ENCODE data around the gene NEURL1B.

The NEURL1B gene

DNA sequence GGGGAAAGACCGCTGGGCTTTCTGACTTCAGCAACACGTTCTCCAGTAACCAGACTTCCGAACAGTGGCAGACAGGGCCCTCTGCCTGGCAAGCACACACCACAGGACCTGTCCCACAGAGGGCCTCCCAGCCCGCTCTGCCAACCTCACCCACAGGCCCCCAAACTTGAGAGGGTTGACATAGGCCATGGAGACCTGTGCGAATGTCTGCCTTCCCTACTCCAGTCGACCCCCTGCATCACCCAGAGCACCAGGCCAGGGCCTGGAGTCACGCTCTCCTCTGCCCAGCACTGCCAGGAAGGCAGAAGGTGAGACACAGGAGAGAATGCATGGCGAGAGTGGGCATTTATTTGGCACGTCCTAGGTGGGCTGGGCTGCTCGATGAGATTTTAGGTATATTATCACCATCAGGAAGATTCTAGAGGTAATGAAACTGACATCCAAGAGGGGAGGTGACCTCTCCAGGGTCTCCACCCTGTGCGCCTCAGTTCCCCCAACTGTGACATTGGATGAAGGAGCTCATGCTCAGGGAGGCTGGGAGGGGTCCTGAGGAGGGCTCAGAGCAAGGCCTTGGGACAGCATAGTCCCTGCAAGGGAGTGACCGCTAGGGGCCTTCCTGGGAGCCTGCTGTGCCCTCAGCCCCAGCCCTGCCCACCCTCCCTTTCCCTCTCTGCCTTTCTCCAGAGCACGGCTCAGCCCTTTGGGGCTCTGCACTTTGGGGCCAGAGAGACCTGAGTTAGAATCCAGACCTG lies 75.0 kb downstream of the NEURL1B start:
- DNase-seq (ENCODE audit: low read depth) = no peak

DNA sequence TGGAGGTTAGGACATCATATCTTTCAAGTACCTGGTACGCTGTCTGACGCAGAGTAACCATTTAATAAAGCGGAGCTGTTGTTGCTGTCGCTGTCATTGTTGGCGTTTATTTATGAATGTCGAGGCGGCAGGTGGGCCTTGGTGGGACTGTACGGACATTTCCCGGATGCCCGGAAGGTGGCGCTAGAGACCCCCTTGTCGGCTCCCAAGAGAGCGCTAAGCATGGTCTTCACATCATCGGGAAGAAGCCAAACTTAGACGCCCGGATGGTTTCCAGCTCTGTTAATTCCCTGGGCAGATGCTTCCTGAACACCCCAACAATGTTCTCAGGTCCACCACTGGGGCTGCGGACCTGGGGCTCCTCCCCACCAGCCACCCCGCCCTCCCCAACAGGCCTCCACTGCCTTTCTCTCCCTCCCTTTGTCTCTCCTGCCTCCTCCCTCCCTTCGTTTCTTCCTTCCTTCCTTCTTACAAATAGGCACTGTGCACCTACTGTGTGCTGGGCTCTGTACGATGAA lies 75.8 kb downstream of the NEURL1B start:
- no peak for DNase-seq (ENCODE audit: low read depth)

DNA sequence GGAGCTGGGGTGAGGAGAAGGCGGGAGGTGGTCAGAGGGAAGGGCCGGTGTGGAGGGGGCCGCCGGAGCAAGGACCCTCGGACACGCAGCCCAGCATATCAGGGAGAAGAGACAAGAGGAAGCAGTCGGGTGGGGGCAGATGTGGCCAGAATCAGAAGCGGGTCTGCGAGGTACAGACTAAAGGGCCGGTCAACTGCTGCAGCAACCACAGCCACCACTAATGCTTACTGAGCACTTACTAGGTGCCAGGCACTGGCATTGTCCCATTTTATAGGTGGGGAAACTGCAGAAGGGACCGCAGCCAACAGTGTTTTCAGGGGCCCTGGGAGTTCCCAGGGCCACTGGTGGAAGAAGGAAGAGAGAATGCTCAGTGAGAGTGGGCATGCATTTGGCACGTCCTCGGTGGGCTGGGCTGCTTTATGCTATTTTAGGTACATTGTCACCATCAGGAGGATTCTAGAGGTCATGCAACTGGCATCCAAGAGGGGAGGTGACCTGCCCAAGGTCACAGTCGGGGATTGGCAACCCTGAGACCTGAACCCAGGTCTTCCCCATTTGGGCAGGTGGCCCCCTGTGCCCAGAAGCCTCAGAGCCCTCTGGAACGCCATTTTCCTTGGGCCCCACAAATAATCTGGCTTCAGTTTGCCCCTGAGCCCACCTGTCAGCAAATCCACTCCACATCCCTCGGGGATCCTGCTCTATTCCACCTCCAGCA lies 76.6 kb downstream of the NEURL1B start:
- no peak for DNase-seq (ENCODE audit: low read depth)

DNA sequence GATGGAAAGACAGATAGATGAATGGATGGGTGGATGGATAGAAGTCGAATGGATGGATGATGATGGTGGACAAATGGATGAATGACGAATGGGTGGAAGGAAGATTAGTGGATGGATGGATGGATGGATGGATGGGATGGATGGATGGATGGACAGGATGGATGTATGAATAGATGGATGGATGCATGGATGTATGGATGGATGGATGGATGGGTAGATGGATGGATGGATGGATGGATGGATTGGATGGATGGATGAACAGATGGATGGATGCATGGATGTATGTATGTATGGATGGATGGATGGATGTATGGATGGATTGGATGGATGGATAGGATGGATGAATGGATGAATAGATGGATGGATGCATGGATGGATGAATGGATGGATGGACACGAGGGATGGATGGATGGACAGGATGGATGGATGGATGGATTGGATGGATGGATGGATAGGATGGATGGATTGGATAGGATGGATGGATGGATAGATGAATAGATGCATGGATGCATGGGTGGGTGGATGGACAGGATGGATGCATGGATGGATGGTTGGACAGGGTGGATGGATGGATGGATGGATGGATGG lies 77.6 kb downstream of the NEURL1B start:
- no peak for DNase-seq (ENCODE audit: low read depth)

DNA sequence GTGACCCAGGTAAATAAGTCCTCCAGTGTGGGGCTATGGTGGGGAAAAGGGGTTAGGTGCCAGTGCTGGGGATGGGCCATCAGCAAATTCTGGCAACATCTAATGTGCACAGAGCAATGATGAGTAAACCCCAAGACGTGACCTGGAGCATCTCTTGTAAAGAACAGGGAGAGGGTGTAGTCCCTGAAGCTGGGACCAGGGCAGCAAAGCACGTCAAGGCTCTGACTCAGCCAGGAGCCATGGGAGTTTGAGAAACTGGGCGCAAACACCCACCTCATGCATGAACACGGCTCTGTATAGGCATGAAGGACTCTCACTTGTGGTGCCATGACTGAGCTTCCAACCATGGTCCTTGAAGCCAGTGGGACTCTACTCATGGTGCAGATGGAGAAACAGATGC lies 78.1 kb downstream of the NEURL1B start:
- DNase-seq (ENCODE audit: low read depth) = no peak

DNA sequence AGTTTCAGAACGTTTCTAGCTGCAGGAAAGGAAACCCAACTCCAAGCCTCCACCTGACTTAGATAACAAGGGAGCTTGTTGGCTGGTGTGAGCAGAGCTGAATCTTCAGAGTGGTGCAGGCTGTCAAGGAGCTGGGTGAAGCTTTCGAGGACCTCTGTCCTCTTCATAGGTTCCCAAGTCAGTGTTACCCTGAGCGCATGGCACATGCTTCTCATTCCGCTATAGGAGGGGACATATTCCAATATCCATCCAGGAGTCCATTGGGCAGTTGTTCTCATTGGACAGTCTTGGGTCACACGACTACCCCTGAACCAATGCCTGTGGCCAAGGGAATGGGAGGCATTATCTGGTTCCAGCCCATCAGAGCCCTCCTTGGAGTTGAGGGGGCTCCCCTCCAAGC lies 79.6 kb downstream of the NEURL1B start:
- DNase-seq (ENCODE audit: low read depth) = no peak

DNA sequence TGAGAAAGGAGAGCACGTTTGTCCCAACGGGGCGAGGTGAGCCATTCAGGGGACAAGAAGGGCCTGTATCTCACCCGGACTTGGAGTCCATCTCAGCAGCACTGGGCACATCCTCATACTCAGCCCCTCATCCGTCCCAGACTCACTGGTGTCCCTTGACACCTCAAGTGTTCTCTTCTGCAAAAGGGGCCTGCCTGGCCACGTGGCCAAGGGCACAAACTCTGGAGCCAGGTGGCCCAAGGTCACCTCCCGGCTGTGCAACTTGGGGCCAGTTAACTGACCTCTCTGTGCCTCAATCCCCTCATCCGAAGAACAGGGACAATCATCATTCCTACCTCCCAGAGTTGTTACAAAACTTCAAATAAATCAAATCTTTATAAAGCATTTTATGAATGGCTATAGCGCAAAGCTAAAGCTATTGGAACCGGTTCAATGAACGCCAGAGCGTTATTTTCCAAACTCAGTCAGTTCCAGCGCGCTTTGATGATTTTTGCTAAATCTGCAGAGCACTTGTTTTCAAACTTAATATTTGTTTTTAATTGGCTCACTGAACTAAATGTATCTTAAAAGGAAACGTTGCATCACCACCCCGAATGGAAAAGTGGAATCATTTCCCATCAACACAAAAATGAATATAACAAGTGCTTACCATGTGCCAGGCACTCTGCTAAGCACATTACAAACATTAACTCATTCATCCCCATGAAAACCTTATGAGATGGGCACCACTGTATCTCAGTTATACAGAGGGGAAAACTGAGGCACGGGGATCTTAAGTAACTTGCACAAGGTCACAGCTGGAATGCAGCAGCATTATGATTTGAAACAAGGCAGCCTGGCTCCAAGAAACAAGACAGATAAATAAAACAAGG lies 80.6 kb downstream of the NEURL1B start:
- DNase-seq (ENCODE audit: low read depth) = no peak

DNA sequence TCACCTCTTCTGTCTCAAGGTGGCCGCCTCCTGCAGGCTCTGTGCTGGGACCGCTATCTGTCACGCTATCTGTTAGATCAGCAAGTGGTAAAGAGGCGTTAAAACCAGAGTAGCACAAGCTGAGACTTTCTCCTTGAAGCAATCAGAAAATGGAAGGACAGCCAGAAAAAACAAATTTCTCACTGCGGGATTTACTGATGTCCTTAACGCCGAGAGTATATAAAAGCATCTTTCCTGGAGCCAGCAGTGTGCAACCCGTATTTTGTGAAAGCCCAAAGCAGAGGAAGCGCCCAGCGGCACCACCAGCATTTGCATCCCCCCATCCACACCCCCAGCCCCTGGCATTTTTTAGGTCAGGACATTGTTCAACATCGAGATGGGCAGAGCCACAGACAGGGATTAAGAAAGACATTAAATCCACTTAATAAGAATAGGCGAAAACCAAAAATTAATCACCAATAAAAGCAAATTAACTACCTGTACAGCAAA lies 81.3 kb downstream of the NEURL1B start:
- DNase-seq (ENCODE audit: low read depth) = no peak

DNA sequence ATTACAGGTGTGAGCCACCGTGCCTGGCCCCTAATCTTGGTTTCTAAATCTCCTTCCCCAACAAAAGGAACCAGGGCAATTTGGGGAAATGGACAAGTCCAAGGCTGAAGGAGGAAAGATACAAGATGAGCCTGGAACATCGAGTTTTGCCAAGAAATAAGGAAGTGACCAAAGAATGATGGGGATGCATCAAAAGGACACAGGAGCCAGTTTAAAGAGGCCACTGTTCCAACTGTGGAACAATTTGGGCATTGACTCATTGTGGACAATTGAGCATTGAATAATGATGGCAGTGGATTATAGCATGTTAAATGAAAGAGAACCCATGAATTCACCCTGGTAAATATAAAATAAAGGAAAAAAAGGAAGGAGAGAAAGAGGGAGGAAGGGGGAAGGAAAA lies 82.4 kb downstream of the NEURL1B start:
- DNase-seq (ENCODE audit: low read depth) = no peak

DNA sequence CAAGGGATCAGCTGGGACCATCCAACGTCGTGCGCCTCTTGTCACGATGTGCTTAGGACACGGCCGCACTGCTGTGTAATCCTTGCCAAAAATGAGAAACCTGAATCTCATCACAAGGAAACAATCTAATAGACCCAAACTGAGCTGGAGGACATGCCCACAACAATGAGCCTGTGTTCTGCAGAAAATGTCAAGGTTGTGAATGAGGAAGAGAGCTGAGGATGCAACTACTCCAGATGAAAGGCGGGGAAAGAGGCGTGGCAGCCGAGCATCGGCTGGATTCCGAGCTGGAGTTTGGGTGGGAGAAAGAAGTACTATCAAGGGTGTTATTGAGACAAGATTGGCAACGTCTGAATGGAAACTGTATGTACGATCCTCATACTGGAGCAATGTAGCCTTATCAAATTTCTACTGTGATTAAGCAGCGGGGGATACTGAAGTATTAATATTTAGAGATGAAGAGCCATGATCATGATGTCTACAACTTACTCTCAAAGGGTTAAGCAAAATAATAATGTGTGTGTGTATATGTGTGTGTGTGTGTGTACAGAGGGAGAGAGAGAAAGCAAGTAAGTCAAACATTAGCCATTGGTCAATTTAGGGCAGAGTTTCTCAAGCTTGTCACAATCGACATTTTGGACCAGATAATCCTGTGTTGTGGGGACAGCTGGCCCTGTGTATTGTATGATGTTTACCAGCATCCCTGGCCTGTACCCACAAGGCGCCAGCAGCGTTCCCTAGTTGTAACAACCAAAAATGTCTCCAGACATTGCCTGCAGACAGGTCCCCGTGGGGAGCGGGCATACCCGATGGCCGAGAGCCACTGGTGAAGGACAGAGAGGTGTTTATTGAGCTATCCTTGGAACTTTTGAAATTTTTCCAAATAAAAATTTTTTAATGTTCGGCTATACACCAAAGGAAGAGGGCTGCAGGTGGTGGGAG lies 83.5 kb downstream of the NEURL1B start:
- no peak for DNase-seq (ENCODE audit: low read depth)

DNA sequence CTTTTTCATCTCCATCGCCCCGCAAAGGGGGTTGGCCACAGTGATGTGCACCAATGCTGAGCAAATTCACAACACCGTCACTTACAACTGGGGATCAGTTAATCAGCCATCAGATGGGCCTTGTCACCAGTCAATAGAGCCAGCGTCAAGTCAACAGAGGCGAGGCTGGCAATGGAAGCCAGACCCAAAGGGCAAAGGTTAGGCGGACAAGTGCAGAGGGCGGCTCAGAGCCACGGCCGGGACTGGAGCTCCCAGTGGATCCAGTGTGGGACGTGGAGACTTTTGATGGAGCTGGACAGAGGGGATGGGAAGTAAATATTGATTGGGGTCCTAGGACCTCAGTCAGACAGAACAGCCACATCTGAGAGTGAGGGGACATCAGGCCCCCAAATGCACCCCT lies 84.2 kb downstream of the NEURL1B start:
- no peak for DNase-seq (ENCODE audit: low read depth)

DNA sequence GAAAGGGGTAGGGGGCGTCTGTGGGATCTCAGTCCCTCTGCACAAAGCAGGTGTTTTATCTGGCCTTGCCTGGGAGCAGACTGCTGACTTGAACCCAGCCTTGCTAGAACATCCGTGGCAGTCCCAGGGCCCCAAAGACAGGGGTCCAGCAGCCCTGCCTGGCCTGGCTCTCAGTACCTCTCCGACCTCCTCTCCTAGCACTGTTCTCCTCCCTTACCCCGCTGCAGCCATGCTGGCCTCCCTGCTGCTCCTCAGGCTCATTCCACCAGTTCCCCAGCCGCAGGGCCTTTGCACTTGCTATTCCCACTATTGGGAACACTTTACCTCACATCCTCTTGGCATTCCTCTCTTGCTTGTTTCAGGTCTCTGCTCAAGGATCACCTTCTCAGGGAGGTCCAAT lies 84.7 kb downstream of the NEURL1B start:
- no peak for DNase-seq (ENCODE audit: low read depth)

DNA sequence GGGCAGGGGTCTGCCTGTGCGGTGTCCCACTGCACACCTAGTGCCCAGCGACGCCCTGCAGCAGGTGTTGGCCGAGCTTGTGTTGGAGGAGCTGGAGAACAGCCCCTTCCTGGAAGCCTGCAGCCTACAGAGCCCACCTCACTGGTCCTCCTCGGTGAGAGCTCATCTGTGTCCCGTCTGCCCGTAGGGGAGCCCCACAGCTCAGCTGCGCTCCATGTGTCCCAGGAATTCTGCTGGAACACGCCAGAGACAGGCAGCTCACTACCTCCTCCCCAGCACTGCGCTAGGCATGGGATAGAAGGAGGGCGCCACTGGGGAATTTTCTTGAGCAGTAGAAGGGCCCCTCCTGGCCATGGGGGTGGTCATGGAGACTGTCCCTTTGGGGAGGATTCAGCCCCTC lies 85.9 kb downstream of the NEURL1B start:
- no peak for DNase-seq (ENCODE audit: low read depth)

DNA sequence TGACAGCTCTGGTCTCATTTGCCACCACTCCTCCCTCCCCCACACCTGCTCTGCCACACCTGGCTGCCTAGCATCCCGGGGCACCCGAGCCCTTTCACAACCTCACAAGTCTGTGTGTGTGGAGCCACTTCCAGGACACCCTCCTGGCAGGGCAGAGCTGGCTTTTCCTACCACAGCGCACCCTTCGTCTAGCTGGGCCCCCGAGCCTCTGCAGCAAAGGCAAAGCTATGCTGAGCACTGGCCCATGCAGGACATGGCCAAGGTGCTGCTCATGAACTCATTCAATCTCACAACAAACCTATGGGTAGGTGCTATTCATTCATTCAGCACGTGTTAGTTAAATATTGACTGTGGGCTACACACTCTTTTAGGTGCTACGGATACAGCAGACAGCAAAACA lies 86.5 kb downstream of the NEURL1B start:
- no peak for DNase-seq (ENCODE audit: low read depth)

DNA sequence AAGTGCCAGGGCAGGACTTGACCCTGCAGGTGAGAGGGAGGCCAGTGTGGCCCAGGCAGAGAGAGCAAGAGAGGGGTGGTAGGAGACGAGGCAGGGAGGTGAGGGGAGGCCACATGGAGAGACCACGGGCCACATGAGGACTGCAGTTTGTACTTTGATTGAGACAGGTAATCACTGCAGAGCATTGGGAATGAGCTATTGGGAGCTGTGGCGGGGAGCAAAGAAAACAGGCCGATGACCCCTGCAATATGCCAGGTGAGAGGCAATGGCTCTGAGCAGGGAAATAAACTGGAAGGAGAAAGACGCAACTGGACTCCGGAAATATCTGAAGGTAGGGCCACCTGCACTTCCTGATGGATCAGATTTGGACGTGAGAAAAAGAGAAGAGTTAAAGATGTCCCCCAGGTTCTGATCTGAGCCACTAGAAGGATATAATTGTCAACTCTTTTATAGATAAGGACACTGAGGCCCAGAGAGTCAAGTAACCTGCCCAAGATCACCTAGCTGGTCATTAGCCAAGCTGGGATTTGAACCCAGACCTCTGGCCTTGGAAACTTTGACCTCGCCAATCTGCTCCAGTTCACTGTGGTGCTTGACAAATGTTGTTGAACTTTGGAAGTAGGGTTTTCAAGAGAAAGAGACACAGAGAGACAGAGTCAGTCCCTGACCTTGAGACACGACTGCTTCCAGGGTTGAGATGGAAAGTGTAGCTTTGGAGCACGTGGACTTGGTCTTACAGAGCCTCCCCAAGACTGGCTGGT lies 87.6 kb downstream of the NEURL1B start:
- no peak for DNase-seq (ENCODE audit: low read depth)

DNA sequence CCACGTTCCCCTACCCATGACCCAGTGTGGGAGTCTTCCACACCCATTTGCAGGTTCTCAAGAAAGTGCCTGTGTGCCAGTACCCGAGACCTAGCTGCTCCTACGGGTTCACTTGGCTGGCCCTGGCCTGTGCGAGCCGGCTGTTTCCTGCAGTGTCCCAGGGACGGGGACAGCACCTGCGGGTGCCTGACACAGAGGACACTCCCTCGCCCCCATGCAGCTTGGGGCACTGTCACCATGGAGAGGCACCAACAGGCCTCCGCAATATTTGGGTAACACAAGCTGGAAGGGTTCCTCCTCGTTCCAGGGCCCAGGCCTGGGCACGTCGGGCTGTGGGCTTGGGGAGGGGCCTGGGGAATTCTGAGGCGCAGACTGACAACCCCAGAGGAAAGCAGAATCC lies 88.5 kb downstream of the NEURL1B start:
- DNase-seq (ENCODE audit: low read depth) = no peak

DNA sequence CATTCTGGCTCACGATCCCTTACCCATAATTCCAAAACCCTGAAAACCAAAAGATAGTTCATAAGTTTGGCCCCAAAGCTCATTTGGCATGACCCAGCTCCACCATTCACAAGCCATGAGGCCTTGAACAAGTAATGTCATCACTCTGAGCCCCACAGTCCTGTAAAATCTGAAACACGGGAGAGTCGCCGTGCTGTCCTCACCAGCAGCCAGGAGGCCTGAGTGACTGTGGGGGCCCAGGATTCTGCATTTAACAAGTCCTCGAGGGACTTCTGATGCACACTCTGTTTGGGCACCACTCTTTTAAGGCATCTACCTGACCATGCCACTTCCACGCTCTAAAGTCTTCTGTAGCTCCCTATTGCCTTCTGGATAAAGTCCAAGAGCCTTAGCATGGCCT lies 89.2 kb downstream of the NEURL1B start:
- no peak for DNase-seq (ENCODE audit: low read depth)

DNA sequence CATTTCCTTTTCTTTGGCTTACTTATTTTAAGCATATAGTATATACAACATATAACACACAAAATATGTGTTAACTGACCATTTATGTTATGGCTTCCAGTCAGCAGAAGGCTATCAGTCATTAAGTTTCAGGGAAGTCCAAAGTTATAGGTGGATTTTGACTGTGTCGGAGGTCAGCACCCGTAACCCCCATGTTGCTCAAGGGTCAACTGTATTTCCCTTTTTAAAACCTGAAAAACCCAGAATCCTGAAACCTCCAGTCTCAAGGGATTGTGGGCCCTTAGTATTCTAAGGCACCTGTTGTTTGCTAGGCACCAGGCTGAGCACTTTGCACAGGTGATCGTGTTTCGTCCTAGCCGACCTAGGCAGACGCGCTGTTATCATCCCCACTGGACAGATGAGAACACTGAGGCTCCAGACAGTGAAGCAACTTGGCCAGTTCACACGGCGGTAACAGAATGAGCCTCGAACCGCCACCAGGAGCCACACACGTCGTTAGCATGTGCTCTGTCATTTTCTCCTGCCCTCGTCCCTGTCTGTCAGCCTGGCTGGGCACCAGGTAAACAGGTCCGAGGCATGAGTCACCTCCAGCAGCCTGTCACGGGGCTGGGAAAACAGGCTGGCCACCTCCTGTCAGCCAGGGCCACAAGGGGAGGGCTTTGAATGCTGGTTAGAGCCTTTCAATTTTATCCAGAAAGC lies 90.1 kb downstream of the NEURL1B start:
- no peak for DNase-seq (ENCODE audit: low read depth)

DNA sequence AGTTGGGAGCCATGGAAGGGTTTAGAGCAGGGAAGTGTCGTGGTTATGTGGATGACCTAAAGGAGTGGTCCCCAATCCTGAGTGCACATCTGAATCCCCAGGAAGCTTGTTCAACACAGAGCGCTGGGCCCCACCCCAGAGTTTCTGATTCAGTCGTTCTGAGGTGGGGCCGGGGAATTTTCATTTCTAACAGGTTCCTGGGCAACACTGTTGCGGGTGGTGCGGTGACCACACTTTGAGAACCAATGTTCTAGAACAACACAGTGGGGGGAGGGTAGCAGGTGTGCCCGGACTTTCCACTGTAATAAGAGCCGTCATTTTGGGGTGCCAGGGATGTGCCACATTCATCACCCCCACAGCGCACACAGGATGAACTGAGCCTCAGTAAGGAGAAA lies 90.6 kb downstream of the NEURL1B start:
- DNase-seq (ENCODE audit: low read depth) = no peak

All from HS-5 (cell line).